HG02840 (cell line): ENCODE measurements around the gene CLTCL1.
"Not testable (repeated sequence)": the region's sequence is repeated elsewhere in the genome, so short reads cannot be mapped to it uniquely, and the experiment has no call there.

Experiments
- ATAC-seq: cut with Tn5 transposase; IDR thresholded peaks from one replicate; pipeline ENCODE4 v1.9.1; 2021; ENCODE audit warnings: mild to moderate bottlenecking, moderate library complexity, moderate number of reproducible peaks; ENCODE audit not compliant: unreplicated experiment, low FRiP score

CLTCL1 gene

GRCh38 chr22:19166421-19166820 is 125.1 kb downstream of the CLTCL1 start:
- no peak for ATAC-seq

GRCh38 chr22:19164425-19164824 is 127.1 kb downstream of the CLTCL1 start:
- ATAC-seq: no peak

- not testable (repeated sequence) for ATAC-seq
Observed at GRCh38 chr22:19158649-19159048, 132.9 kb downstream of the CLTCL1 start.

- ATAC-seq: not testable (repeated sequence)
Observed at GRCh38 chr22:19156109-19156508, 135.4 kb downstream of the CLTCL1 start.

GRCh38 chr22:19152942-19153883 is 138.3 kb downstream of the CLTCL1 start:
- ATAC-seq: no peak

GRCh38 chr22:19151329-19152191 is 140.0 kb downstream of the CLTCL1 start:
- no peak for ATAC-seq

GRCh38 chr22:19150482-19151328 is 140.8 kb downstream of the CLTCL1 start:
- ATAC-seq: no peak

- no peak for ATAC-seq
Observed at GRCh38 chr22:19149991-19150390, 141.5 kb downstream of the CLTCL1 start, which contains the start of gene GSC2. Gene GSC2, minus strand, starts transcription at chr22:19150292. Its CDS starts 9 bp downstream, at chr22:19150283.

- ATAC-seq: no peak
Observed at GRCh38 chr22:19149047-19149883, 142.3 kb downstream of the CLTCL1 start.

- no peak for ATAC-seq
Observed at GRCh38 chr22:19148417-19149046, 143.0 kb downstream of the CLTCL1 start.

- no peak for ATAC-seq
Observed at GRCh38 chr22:19147195-19147780, 144.2 kb downstream of the CLTCL1 start.

GRCh38 chr22:19146215-19146968 is 145.1 kb downstream of the CLTCL1 start:
- no peak for ATAC-seq

GRCh38 chr22:19143967-19144400 is 147.5 kb downstream of the CLTCL1 start:
- ATAC-seq: no peak

- ATAC-seq: no peak
Observed at GRCh38 chr22:19143212-19143611, 148.3 kb downstream of the CLTCL1 start.

- no peak for ATAC-seq
Observed at GRCh38 chr22:19142394-19142793, 149.1 kb downstream of the CLTCL1 start.

GRCh38 chr22:19139974-19140373 is 151.5 kb downstream of the CLTCL1 start:
- no peak for ATAC-seq

- no peak for ATAC-seq
Observed at GRCh38 chr22:19139001-19139356, 152.5 kb downstream of the CLTCL1 start.
